Smooth muscle cell (in vitro differentiated cells): ENCODE measurements around the gene RAG2. TPM values are rescaled to one million over a fixed set of nuclear protein-coding genes. Genes with fewer than 3 reads are reported as not detected.

Source experiments
- DNase-seq: peaks from one replicate; lab custom pipeline; 2025; ENCODE audit not compliant: unreplicated experiment; lab: John Stamatoyannopoulos, UW
- H2AFZ ChIP-seq: fragments of 200-600 bp; sonication (generic); 2 replicates; pipeline ENCODE4 v1.6.0; 2016; ENCODE audit warnings: antibody characterized with exemption, low read depth, mild to moderate bottlenecking
- H3F3A ChIP-seq: fragments of 200-600 bp; sonication (generic); 2 replicates; pipeline ENCODE4 v1.6.0; 2017; ENCODE audit warnings: antibody characterized with exemption, low read depth
- H3K27ac ChIP-seq: fragments of 200-600 bp; sonication (generic); 2 replicates; pipeline ENCODE4 v1.5.1; 2016; ENCODE audit warnings: low read depth, mild to moderate bottlenecking
- H3K27me3 ChIP-seq: fragments of 200-600 bp; sonication (generic); 2 replicates; pipeline ENCODE4 v1.6.1; 2016; ENCODE audit warnings: low read depth, mild to moderate bottlenecking
- H3K36me3 ChIP-seq: fragments of 200-600 bp; sonication (generic); 2 replicates; pipeline ENCODE4 v1.5.1; 2016; ENCODE audit warnings: low read depth
- H3K4me1 ChIP-seq: fragments of 200-600 bp; sonication (generic); 2 replicates; pipeline ENCODE4 v1.5.1; 2016; ENCODE audit warnings: low read depth
- H3K4me2 ChIP-seq: fragments of 200-600 bp; sonication (generic); 2 replicates; pipeline ENCODE4 v1.6.0; 2016; ENCODE audit warnings: mild to moderate bottlenecking
- H3K4me3 ChIP-seq: fragments of 200-600 bp; sonication (generic); 2 replicates; pipeline ENCODE4 v1.5.1; 2016; ENCODE audit warnings: mild to moderate bottlenecking
- H3K79me2 ChIP-seq: fragments of 200-600 bp; sonication (generic); 2 replicates; pipeline ENCODE4 v1.6.0; 2016; ENCODE audit warnings: low read depth, mild to moderate bottlenecking
- H3K9ac ChIP-seq: fragments of 200-600 bp; sonication (generic); 2 replicates; pipeline ENCODE4 v1.6.0; 2016; ENCODE audit warnings: low read depth
- H3K9me3 ChIP-seq: fragments of 200-600 bp; sonication (generic); replicated peaks from 2 replicates; pipeline ENCODE4 v1.5.1; 2016; ENCODE audit warnings: low read depth
- H4K20me1 ChIP-seq: fragments of 200-600 bp; sonication (generic); 2 replicates; pipeline ENCODE4 v1.6.0; 2016; ENCODE audit warnings: low read depth
- WGBS: methylation state at CpG from one replicate; pipeline ENCODE4 v1.1.7; 2016; ENCODE audit warnings: low lambda C conversion rate; 5-methylcytosine and 5-hydroxymethylcytosine counted together
- polyA plus RNA-seq: library from polyadenylated mRNA; unstranded; fragments of >200 nt; fragmentation: Nextera tagmentation; extraction: Ambion mirVana; gene quantifications from 2 replicates; pipeline ENCODE4 v1.2.1, GENCODE V29; 2016
- total RNA-seq: library from RNA; depleted of rRNA; stranded (reverse); fragments of >200 nt; gene quantifications from 2 replicates; pipeline ENCODE4 v1.2.3, GENCODE V29; 2014
- TF ChIP-seq, protein P1 (sequence below): fragments of 200-600 bp; sonication (generic); IDR thresholded peaks from 2 replicates; pipeline ENCODE4 v1.5.1; 2017; ENCODE audit warnings: borderline replicate concordance, mild to moderate bottlenecking, antibody characterized with exemption; ENCODE audit not compliant: insufficient read depth, poor library complexity, severe bottlenecking

Gene RAG2
- total and polyA plus RNA-seq, 2 experiments from 2014 or later: not detected

DNA sequence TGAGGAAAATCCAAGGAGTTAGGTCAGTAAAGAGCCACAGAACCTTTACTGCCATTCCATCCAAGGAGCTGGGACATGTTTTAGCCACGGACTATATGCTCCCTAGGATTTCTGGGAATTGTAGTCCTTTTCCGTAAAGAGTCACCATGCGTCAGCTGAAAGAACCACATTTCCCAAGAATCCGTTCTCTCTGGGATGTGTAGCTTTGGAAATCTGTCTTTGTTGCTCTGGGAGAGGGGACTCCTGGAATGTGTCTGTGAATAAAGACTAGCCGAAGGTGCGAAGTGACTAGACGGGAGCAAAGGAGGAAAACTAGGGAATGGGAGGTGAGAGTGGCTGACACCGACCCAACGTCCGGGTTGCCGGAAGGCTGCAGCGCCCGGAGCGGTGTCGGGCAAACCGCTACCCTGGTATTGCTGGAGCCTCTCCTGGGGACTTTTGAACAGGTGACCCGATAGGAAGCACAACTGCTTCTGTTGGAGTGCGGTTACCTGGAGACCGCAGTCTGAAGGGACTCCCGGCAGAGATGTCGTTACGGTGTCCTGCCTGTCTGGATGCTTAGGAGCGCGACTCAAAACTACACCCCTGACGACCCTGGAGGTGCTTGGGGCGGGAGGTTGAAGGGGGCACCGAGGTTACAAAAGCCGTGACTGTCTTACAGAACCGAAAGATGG, 3.6 kb downstream of the RAG2 start, which contains the start of gene IFTAP:
Gene IFTAP (plus strand): TSS at position 187 of the 674 bp plus-strand sequence. CDS start 15,602 bp downstream, outside the sequence.
- H3K4me1 ChIP-seq: peaks cover 7% of the 10 kb centered on the region

DNA sequence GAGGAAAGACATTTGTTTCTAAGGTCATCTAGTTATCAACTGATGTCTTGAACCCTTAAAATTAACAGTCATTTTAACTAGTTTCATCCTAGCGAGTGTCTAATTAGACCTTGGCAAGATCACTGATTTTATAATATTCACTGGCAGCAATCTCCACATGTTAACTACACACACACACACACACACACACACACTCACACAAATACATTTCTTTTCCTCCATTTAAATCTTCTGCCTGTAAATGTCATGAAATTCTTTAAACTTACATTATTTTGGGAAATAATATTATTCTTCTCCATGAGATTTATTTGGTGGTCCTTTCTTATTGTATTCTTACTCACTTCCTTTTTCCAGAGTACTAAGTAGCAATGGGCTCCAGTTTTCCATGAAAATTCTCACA, 6.6 kb downstream of the RAG2 start:
- no peak for DNase-seq
- H3K4me1 ChIP-seq: peaks cover 7% of the 10 kb centered on the region
- no peaks in the 10 kb centered on the region for H3K79me2 ChIP-seq
- TF ChIP-seq, protein P1, sequence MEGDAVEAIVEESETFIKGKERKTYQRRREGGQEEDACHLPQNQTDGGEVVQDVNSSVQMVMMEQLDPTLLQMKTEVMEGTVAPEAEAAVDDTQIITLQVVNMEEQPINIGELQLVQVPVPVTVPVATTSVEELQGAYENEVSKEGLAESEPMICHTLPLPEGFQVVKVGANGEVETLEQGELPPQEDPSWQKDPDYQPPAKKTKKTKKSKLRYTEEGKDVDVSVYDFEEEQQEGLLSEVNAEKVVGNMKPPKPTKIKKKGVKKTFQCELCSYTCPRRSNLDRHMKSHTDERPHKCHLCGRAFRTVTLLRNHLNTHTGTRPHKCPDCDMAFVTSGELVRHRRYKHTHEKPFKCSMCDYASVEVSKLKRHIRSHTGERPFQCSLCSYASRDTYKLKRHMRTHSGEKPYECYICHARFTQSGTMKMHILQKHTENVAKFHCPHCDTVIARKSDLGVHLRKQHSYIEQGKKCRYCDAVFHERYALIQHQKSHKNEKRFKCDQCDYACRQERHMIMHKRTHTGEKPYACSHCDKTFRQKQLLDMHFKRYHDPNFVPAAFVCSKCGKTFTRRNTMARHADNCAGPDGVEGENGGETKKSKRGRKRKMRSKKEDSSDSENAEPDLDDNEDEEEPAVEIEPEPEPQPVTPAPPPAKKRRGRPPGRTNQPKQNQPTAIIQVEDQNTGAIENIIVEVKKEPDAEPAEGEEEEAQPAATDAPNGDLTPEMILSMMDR: no peak
- no peak overlapping the region for H2AFZ ChIP-seq
- no peaks in the 10 kb centered on the region for H3K9me3 ChIP-seq
- H3K4me3 ChIP-seq: no peak overlapping the region
- WGBS: 69% methylated on average over 1 of the region's 1 CpG
- H3K27me3 ChIP-seq: peaks cover 59% of the 10 kb centered on the region
- H3K27ac ChIP-seq: no peak overlapping the region
- H3K9ac ChIP-seq: no peak overlapping the region
- no peaks in the 10 kb centered on the region for H4K20me1 ChIP-seq
- H3F3A ChIP-seq: no peaks in the 10 kb centered on the region
- H3K36me3 ChIP-seq: no peaks in the 10 kb centered on the region
- no peak overlapping the region for H3K4me2 ChIP-seq

More for the DNA sequence above, 3.6 kb downstream of the RAG2 start, which contains the start of gene IFTAP:
- peak within 1 kb of the TSS; percentile 86 for H3K4me2 ChIP-seq
- no peaks in the 10 kb centered on the region for H3F3A ChIP-seq
- no peak within 1 kb of the TSS for H3K27ac ChIP-seq
- no peaks in the 10 kb centered on the region for H3K9me3 ChIP-seq
- WGBS: under 1% methylated on average over 29 of the region's 29 CpGs
- TF ChIP-seq, protein P1: no peak
- H2AFZ ChIP-seq: peak within 1 kb of the TSS; percentile 95
- no peaks in the 10 kb centered on the region for H3K79me2 ChIP-seq
- H3K36me3 ChIP-seq: no peaks in the 10 kb centered on the region
- H3K9ac ChIP-seq: peak within 1 kb of the TSS; percentile 42
- DNase-seq: no peak
- peak within 1 kb of the TSS; percentile 74 for H3K4me3 ChIP-seq
- peaks cover 29% of the 10 kb centered on the region for H3K27me3 ChIP-seq
- H4K20me1 ChIP-seq: no peaks in the 10 kb centered on the region

DNA sequence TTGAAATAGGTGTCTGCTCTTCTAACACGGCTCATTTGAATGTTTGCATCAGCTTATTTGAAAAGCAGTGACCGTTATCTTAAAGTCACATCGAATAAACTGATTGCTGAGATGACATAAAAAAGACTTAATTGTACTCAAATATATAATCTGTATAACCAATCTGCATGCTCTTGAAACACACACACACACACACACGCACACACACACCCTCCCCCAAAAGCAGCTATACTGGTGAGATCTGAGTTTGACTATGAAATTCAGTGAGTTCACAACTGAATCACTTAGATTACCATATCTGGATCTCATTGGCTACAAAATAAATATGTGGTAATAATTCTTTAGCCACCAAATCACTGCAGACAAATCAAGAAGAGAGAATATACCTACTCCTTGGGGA, 7.5 kb downstream of the RAG2 start:
- Histone ChIP-seq H3K79me2 (no peaks in the 10 kb centered on the region), H3F3A (no peaks in the 10 kb centered on the region), H3K27ac (no peak overlapping the region), H3K4me3 (no peak overlapping the region), H3K27me3 (peaks cover 62% of the 10 kb centered on the region), H3K36me3 (no peaks in the 10 kb centered on the region), H3K9me3 (no peaks in the 10 kb centered on the region), H2AFZ (no peak overlapping the region), H3K9ac (no peak overlapping the region), H3K4me1 (peaks cover 7% of the 10 kb centered on the region), H3K4me2 (no peak overlapping the region), H4K20me1 (no peaks in the 10 kb centered on the region)
- DNase-seq: no peak
- 61% methylated on average over 4 of the region's 4 CpGs for WGBS
- TF ChIP-seq, protein P1: no peak

DNA sequence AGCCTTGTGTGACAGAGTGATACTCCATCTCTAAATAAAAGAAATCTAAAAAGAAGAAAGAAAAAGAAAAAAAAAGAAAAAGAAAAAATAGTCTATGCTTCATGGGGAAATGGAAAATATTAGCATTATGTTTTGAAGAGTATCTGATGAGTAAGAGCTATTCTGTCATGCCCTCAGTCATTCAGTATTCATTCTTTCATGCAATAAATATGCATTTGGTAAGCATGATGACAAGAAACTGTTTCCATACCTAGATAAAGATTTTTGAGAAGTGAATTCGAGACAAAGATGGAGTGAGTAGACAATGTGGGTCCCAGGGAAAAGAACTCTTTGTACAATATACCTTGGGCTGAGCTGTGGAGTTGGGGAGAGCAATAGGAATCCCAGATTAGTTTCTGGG, 9.9 kb downstream of the RAG2 start:
- Histone ChIP-seq H3K4me2 (no peak overlapping the region), H2AFZ (no peak overlapping the region), H4K20me1 (no peaks in the 10 kb centered on the region), H3K9ac (no peak overlapping the region), H3K4me1 (no peaks in the 10 kb centered on the region), H3F3A (no peaks in the 10 kb centered on the region), H3K27ac (no peak overlapping the region), H3K9me3 (no peaks in the 10 kb centered on the region), H3K36me3 (no peaks in the 10 kb centered on the region), H3K4me3 (no peak overlapping the region), H3K79me2 (no peaks in the 10 kb centered on the region), H3K27me3 (peaks cover 72% of the 10 kb centered on the region)
- no peak for DNase-seq
- WGBS: 45% methylated on average over 1 of the region's 1 CpG
- TF ChIP-seq, protein P1: no peak
